Measurements from ENCODE around the gene BATF2. TPM values are rescaled to one million over a fixed set of nuclear protein-coding genes. Genes with fewer than 3 reads are reported as not detected.
"Not testable (repeated sequence)": the region's sequence is repeated elsewhere in the genome, so short reads cannot be mapped to it uniquely, and the experiment has no call there.

BATF2 gene
- total RNA-seq, 1 donor from 2014 or later = 1.0 TPM

GRCh38 chr11:64990222-64990923, 6.4 kb downstream of the BATF2 start:
- H3K27ac Mint-ChIP-seq = no peak overlapping the region
- TF ChIP-seq, protein P1, sequence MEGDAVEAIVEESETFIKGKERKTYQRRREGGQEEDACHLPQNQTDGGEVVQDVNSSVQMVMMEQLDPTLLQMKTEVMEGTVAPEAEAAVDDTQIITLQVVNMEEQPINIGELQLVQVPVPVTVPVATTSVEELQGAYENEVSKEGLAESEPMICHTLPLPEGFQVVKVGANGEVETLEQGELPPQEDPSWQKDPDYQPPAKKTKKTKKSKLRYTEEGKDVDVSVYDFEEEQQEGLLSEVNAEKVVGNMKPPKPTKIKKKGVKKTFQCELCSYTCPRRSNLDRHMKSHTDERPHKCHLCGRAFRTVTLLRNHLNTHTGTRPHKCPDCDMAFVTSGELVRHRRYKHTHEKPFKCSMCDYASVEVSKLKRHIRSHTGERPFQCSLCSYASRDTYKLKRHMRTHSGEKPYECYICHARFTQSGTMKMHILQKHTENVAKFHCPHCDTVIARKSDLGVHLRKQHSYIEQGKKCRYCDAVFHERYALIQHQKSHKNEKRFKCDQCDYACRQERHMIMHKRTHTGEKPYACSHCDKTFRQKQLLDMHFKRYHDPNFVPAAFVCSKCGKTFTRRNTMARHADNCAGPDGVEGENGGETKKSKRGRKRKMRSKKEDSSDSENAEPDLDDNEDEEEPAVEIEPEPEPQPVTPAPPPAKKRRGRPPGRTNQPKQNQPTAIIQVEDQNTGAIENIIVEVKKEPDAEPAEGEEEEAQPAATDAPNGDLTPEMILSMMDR (conservative IDR thresholded peaks at IDR 0.05) = no peak
- peak overlapping the region; percentile 55 for H3K4me3 Mint-ChIP-seq
- H3K36me3 Mint-ChIP-seq = no peaks in the 10 kb centered on the region
- DNase-seq (ENCODE audit: extremely low spot score, unreplicated experiment) = no peak
- no peaks in the 10 kb centered on the region for H3K9me3 Mint-ChIP-seq
- H3K4me1 Mint-ChIP-seq (ENCODE audit: unreplicated experiment) = peaks cover 24% of the 10 kb centered on the region
- H3K27me3 Mint-ChIP-seq = no peaks in the 10 kb centered on the region

DNA sequence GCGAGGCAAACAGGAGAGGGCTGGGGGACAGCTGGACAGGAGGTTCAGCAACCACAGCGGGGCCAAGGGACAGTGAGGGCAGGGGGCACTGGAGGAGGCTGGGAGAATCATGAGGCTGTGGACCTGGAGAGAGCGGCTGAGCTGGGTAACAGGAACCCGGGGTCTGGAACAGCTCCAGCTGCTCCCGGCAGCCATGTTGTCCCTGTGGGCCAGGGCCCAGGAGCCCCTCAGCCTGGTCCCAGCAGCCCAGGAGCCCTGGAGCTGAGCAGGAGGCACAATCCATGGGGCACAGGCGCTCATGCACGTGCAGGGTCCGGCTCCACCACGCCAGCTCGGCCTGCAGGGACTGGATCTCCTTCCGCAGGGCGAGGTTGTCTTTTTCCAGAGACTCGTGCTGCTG, 7.4 kb downstream of the BATF2 start:
- H3K36me3 Mint-ChIP-seq = no peaks in the 10 kb centered on the region
- peaks cover 24% of the 10 kb centered on the region for H3K4me1 Mint-ChIP-seq (ENCODE audit: unreplicated experiment)
- TF ChIP-seq, protein P1 (conservative IDR thresholded peaks at IDR 0.05) = no peak
- no peak overlapping the region for H3K27ac Mint-ChIP-seq
- no peaks in the 10 kb centered on the region for H3K9me3 Mint-ChIP-seq
- no peak overlapping the region for H3K4me3 Mint-ChIP-seq
- peaks cover 3% of the 10 kb centered on the region for H3K27me3 Mint-ChIP-seq
- no peak for DNase-seq (ENCODE audit: extremely low spot score, unreplicated experiment)

DNA sequence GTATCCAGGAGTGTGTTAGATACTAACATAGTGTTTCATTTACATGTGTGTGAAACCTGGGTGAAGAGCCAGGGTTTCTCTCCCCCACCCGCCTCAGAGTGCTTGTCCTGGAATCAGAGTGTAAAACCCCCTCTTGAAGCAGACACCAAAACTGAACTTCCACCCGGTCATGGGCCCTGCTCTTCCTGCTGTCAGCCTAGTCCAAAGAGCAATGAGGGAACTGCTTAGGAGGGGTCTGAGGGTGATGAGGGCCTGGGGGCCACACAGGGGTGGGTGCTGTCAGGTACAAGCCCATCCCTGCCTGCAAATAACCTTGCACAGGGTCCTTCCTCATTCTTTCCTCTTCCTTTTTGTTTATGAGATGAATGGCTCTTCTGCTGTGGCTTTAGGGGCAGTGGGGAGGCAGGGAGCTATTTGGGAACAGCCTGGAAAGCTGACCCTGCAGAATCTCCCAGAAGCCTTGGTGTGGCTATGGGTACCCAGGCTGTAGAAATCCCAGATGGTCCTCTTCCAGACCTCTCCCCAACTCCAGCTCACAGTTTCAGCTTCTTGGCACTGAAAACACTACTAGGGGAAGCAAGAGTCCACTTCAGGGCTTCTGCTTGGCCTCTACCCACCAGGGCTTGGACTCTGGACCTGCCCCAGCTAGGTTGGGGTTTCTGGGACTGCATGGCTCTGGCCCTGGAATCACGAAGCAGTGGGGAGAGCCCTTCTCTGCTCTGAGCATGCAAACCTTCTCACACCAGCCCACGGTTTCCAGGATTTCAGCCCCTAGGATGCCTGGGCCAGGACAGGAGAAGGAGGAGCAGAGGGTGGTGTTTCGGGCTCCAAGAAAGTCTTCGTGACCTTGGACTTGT, 8.5 kb downstream of the BATF2 start:
- no peak overlapping the region for H3K4me3 Mint-ChIP-seq
- TF ChIP-seq, protein P1 (conservative IDR thresholded peaks at IDR 0.05) = no peak
- H3K36me3 Mint-ChIP-seq = no peaks in the 10 kb centered on the region
- H3K27ac Mint-ChIP-seq = no peak overlapping the region
- peaks cover 3% of the 10 kb centered on the region for H3K27me3 Mint-ChIP-seq
- peaks cover 24% of the 10 kb centered on the region for H3K4me1 Mint-ChIP-seq (ENCODE audit: unreplicated experiment)
- DNase-seq (ENCODE audit: extremely low spot score, unreplicated experiment) = no peak
- H3K9me3 Mint-ChIP-seq = no peaks in the 10 kb centered on the region

DNA sequence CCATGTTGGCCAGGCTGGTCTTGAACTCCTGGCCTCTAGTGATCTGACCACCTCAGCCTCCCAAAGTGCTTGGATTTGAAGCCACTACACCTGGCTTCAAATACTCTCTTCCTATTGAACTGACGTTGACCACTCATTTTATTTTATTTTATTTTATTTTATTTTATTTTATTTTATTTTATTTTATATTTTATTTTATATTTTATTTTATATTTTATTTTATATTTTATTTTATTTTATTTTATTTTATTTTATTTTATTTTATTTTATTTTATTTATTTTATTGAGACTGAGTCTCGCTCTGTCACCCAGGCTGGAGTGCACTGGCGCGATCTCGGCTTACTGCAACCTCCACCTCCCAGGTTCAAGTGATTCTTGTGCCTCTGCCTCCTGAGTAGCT, 13.4 kb downstream of the BATF2 start:
- H3K36me3 Mint-ChIP-seq; H3K27ac Mint-ChIP-seq; H3K4me1 Mint-ChIP-seq (ENCODE audit: unreplicated experiment); DNase-seq (ENCODE audit: extremely low spot score, unreplicated experiment); H3K4me3 Mint-ChIP-seq; H3K9me3 Mint-ChIP-seq: not testable (repeated sequence)
- peaks cover 19% of the 10 kb centered on the region for H3K27me3 Mint-ChIP-seq

DNA sequence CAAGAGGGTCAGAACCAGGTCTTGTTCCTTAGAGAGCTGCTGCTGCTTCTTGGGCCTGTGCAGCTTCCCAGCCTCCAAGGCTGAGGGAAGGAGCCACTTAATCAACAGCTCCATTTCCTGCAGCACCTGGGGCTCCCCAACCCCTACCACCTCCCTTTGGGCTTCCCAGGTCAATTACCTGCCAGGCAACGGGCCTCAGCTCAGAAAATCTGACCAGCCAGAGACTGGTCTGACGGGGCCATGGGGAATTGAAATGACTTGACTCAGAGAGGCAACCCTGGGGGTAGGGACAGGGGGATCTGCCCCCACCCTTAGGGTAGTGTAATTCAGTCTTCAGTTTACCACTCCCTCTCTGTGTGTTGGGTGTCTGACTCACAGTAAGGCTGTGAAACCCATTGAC, 20.1 kb downstream of the BATF2 start:
- Mint-ChIP-seq H3K4me3 (no peak overlapping the region), H3K4me1 (ENCODE audit: unreplicated experiment) (no peaks in the 10 kb centered on the region), H3K27me3 (peaks cover 11% of the 10 kb centered on the region), H3K36me3 (no peaks in the 10 kb centered on the region), H3K9me3 (no peaks in the 10 kb centered on the region), H3K27ac (no peak overlapping the region)
- DNase-seq (ENCODE audit: extremely low spot score, unreplicated experiment) = no peak
- TF ChIP-seq, protein P1 (conservative IDR thresholded peaks at IDR 0.05) = no peak

DNA sequence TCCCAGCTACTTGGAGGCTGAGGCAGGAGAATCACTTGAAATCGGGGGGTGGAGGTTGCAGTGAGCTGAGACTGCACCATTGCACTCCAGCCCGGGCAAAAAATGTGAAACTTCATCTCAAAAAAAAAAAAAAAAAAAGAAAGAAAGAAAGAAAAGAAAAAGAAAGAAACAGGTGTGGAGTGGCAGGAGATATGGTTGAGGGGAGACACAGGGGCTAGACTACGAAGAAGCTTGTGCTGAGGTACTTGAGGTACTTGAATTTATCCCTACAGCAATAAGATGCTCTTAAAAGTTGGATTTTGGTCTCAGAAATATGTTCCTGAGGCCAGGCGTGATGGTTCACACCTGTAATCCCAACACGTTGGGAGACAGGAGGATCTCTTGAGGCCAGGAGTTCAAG, 22.6 kb downstream of the BATF2 start:
- TF ChIP-seq, protein P1 (conservative IDR thresholded peaks at IDR 0.05) = no peak
- Mint-ChIP-seq H3K4me1 (ENCODE audit: unreplicated experiment) (no peaks in the 10 kb centered on the region), H3K9me3 (no peaks in the 10 kb centered on the region), H3K27ac (no peak overlapping the region), H3K36me3 (no peaks in the 10 kb centered on the region), H3K27me3 (peaks cover 10% of the 10 kb centered on the region), H3K4me3 (no peak overlapping the region)
- DNase-seq (ENCODE audit: extremely low spot score, unreplicated experiment) = no peak
